GM12878 (cell line): ENCODE results near the gene AADAC. TPM values are rescaled to one million over a fixed set of nuclear protein-coding genes. Genes with fewer than 3 reads are reported as not detected.

Experiments used
- ATAC-seq: fragments of 200-7000 bp; cut with Tn5 transposase; 3 replicates; pipeline ENCODE4 v1.9.1; 2020; ENCODE audit warnings: mild to moderate bottlenecking, moderate library complexity
- BruUV-seq: library from RNA; stranded (reverse); fragments of 400-500 nt; replicated peaks from 2 replicates; lab custom pipeline; 2021; lab: Mats Ljungman, UMichigan
- CTCF ChIA-PET: fragments of 300-600 bp; sonication (Branson Sonifier 250); formaldehyde crosslinking; extraction: SDS; loops from one replicate; lab custom pipeline; 2021; ENCODE audit warnings: inconsistent platforms; lab: Yijun Ruan, JAX
- POLR2A ChIA-PET: fragments of 350-600 bp; formaldehyde crosslinking; extraction: SDS; loops from one replicate; lab custom pipeline; 2021; ENCODE audit warnings: inconsistent platforms; lab: Charles Lee
- RAD21 ChIA-PET: fragments of 300-600 bp; sonication (Branson Sonifier 250); formaldehyde crosslinking; loops from one replicate; lab custom pipeline; 2023; ENCODE audit warnings: antibody characterized with exemption; ENCODE audit not compliant: unreplicated experiment; lab: Charles Lee
- SMC1A ChIA-PET: fragments of 300-600 bp; sonication (Branson Sonifier 250); formaldehyde crosslinking; loops from one replicate; lab custom pipeline; 2023; ENCODE audit not compliant: unreplicated experiment, uncharacterized antibody; lab: Charles Lee
- DNase-seq: peaks from one replicate; pipeline ENCODE4 v3.0.0-alpha.2; 2011; ENCODE audit warnings: low read depth, low spot score
- FAIRE-seq: peaks from 3 replicates; lab custom pipeline; 2011; peaks lifted over from hg19 to GRCh38; lab: Jason Lieb, UNC
- H2AFZ ChIP-seq: 2 replicates; pipeline ENCODE4 v1.6.0; 2011; ENCODE audit warnings: low read depth, low read length, control low read depth; ENCODE audit not compliant: control insufficient read depth
- H3K27ac ChIP-seq: 2 replicates; pipeline ENCODE4 v1.5.1; 2011; ENCODE audit warnings: control low read depth; ENCODE audit not compliant: control insufficient read depth, insufficient read depth
- H3K27me3 ChIP-seq, 2 experiments: replicated peaks in 1 of 2; 2 replicates each; pipeline versions ENCODE4 v1.6.0 to v1.6.1; 2011; ENCODE audit warnings: low read length in 1 of 2; ENCODE audit not compliant: control insufficient read depth in 2 of 2, insufficient read depth in 2 of 2
- H3K36me3 ChIP-seq, 2 experiments: 2 replicates each; pipeline ENCODE4 v1.5.1; 2011; ENCODE audit warnings: low read length in 1 of 2; ENCODE audit not compliant: control insufficient read depth in 2 of 2, insufficient read depth in 2 of 2
- H3K4me1 ChIP-seq: 2 replicates; pipeline ENCODE4 v1.6.1; 2011; ENCODE audit warnings: mild to moderate bottlenecking, low read length, moderate library complexity, mixed read lengths; ENCODE audit not compliant: control insufficient read depth, insufficient read depth
- H3K4me2 ChIP-seq: 2 replicates; pipeline ENCODE4 v1.6.0; 2011; ENCODE audit warnings: control low read depth; ENCODE audit not compliant: control insufficient read depth, insufficient read depth
- H3K4me3 ChIP-seq: fragments of 200-600 bp; sonication (generic); 2 replicates; pipeline ENCODE4 v1.5.1; 2016
- H3K79me2 ChIP-seq: 2 replicates; pipeline ENCODE4 v1.6.0; 2011; ENCODE audit warnings: low read length; ENCODE audit not compliant: control insufficient read depth, insufficient read depth
- H3K9ac ChIP-seq: 2 replicates; pipeline ENCODE4 v1.8.0; 2011; ENCODE audit warnings: low read length, control low read depth, mixed read lengths; ENCODE audit not compliant: control insufficient read depth, insufficient read depth
- H3K9me3 ChIP-seq: replicated peaks from 3 replicates; pipeline ENCODE4 v1.5.1; 2011; ENCODE audit warnings: mild to moderate bottlenecking, low read length; ENCODE audit not compliant: control insufficient read depth, insufficient read depth
- H4K20me1 ChIP-seq: 2 replicates; pipeline ENCODE4 v1.6.0; 2011; ENCODE audit not compliant: control insufficient read depth, insufficient read depth
- CBFB ChIP-seq: IDR thresholded peaks from 2 replicates; pipeline ENCODE4 v1.6.1; 2016; ENCODE audit warnings: antibody characterized with exemption, low read depth
- DPF2 ChIP-seq: fragments of 450-650 bp; IDR thresholded peaks from 2 replicates; pipeline ENCODE4 v1.6.1; 2017; ENCODE audit warnings: mild to moderate bottlenecking
- FOXK2 ChIP-seq: fragments of 450-650 bp; IDR thresholded peaks from 2 replicates; pipeline ENCODE4 v1.6.1; 2017; ENCODE audit warnings: mild to moderate bottlenecking, moderate library complexity
- MTA3 ChIP-seq: IDR thresholded peaks from 2 replicates; pipeline ENCODE4 v1.6.1; 2012; ENCODE audit warnings: low read length, inconsistent platforms, borderline replicate concordance
- MYB ChIP-seq: fragments of 150-350 bp; IDR thresholded peaks from 2 replicates; pipeline ENCODE4 v1.6.1; 2014; ENCODE audit warnings: mild to moderate bottlenecking, low read depth, low read length, borderline replicate concordance
- POLR2AphosphoS2 ChIP-seq: IDR thresholded peaks from 2 replicates; pipeline ENCODE4 v1.6.1; 2011; ENCODE audit warnings: low read depth, mild to moderate bottlenecking, low read length, improper control_type of control experiment, moderate library complexity
- POLR2AphosphoS5 ChIP-seq: IDR thresholded peaks from 2 replicates; pipeline ENCODE4 v1.6.1; 2011; ENCODE audit warnings: mild to moderate bottlenecking, low read length, inconsistent platforms
- SMARCA5 ChIP-seq: fragments of 450-650 bp; IDR thresholded peaks from 2 replicates; pipeline ENCODE4 v1.6.1; 2017; ENCODE audit warnings: mild to moderate bottlenecking
- ZBED1 ChIP-seq: IDR thresholded peaks from 2 replicates; pipeline ENCODE4 v1.6.1; 2016; ENCODE audit warnings: borderline replicate concordance
- WGBS: methylation state at CpG from one replicate; pipeline ENCODE4 v1.1.6; 2016; ENCODE audit warnings: low lambda C conversion rate; ENCODE audit not compliant: insufficient replicate concordance, insufficient coverage; ENCODE audit errors: missing lambda C conversion rate; 5-methylcytosine and 5-hydroxymethylcytosine counted together
- in situ Hi-C: fragments of 300-500 bp; cut with MboI; formaldehyde crosslinking; loops from 9 replicates; pipeline ENCODE4 v1.14.3; 2018; ENCODE audit warnings: mixed read lengths
- intact Hi-C: fragments of 100-400 bp; cut with micrococcal nuclease; formaldehyde crosslinking; loops from one replicate; pipeline ENCODE4 v1.14.2; 2022; ENCODE audit not compliant: unreplicated experiment
- polyA plus RNA-seq, 11 experiments: library from polyadenylated mRNA; depleted of rRNA in 4 of 11; unstranded in 6 of 11; stranded (reverse) in 5 of 11; fragments of >200 nt; fragmentation: Nextera tagmentation in 4 of 11; fragmentation: Illumina TruSeq in 1 of 11; extraction: Ambion mirVana in 4 of 11; extraction: Trizol in 1 of 11; gene quantifications; 1 replicate in 1 of 11; 2 replicates in 10 of 11; pipeline versions ENCODE4 v1.2.1 to v1.2.3, GENCODE V29; 2011 to 2016; ENCODE audit warnings: inconsistent platforms in 2 of 11, missing spikeins in 2 of 11, low read depth in 1 of 11
- total RNA-seq, 4 experiments: library from RNA; depleted of rRNA in 3 of 4; stranded (reverse); fragments of >200 nt in 3 of 4; fragmentation: Illumina TruSeq in 1 of 4; extraction: Trizol in 1 of 4; gene quantifications; 2 replicates each; pipeline versions ENCODE4 v1.2.1 to v1.2.3, GENCODE V29; 2013 to 2021
- TF ChIP-seq, protein P1 (sequence below): fragments of 450-650 bp; IDR thresholded peaks from 2 replicates; pipeline ENCODE4 v1.6.1; 2017; ENCODE audit warnings: mild to moderate bottlenecking

Gene AADAC
- total and polyA plus RNA-seq, 10 of the 15 experiments (the other 5 are each of a cell fraction or from before 2014, with no cell fraction given): 0.13 TPM; not detected in 9

DNA sequence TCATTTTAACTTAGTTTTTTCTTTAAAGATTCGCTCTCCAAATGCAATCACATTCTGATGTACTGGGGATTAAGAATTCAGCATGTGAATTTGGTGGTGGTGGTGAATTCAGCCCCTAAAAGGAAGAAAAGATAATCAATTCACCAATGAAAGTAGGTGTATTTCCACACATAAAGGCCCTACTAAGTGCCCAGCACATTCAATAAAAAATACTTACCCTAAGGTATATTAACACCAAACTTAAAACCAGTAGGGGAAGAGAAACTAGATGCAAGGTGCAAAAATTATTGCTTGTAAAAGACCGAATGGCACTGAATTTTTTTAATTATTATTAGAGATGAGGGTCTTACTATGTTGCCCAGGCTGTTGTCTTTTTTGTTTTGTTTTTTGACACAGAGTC lies 42.7 kb downstream of the AADAC start:
- H3K9me3 ChIP-seq: no peaks in the 10 kb centered on the region
- no peaks in the 10 kb centered on the region for H3K4me1 ChIP-seq
- in situ Hi-C loops: no loop called here
- FAIRE-seq: no peak
- no peak for DNase-seq
- POLR2A ChIA-PET: no interaction called here
- no peaks in the 10 kb centered on the region for H3K36me3 ChIP-seq
- BruUV-seq: no TSS peak
- H3K4me3 ChIP-seq: no peak overlapping the region
- RAD21 ChIA-PET: no interaction called here
- no peaks in the 10 kb centered on the region for H3K27me3 ChIP-seq
- SMC1A ChIA-PET: no interaction called here
- H3K9ac ChIP-seq: no peak overlapping the region
- whole genome bisulfite sequencing: 19% methylated on average over 2 of the region's 2 CpGs
- no peak for TF ChIP-seq FOXK2
- TF ChIP-seq ZBED1: no peak
- no peak for TF ChIP-seq POLR2AphosphoS5
- TF ChIP-seq DPF2: no peak
- no peak for TF ChIP-seq MYB
- no peak for TF ChIP-seq MTA3
- TF ChIP-seq POLR2AphosphoS2: no peak
- TF ChIP-seq, protein P1, sequence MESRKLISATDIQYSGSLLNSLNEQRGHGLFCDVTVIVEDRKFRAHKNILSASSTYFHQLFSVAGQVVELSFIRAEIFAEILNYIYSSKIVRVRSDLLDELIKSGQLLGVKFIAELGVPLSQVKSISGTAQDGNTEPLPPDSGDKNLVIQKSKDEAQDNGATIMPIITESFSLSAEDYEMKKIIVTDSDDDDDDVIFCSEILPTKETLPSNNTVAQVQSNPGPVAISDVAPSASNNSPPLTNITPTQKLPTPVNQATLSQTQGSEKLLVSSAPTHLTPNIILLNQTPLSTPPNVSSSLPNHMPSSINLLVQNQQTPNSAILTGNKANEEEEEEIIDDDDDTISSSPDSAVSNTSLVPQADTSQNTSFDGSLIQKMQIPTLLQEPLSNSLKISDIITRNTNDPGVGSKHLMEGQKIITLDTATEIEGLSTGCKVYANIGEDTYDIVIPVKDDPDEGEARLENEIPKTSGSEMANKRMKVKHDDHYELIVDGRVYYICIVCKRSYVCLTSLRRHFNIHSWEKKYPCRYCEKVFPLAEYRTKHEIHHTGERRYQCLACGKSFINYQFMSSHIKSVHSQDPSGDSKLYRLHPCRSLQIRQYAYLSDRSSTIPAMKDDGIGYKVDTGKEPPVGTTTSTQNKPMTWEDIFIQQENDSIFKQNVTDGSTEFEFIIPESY: no peak
- TF ChIP-seq CBFB: no peak
- no peak for TF ChIP-seq SMARCA5
- TF ChIP-seq, all 136 proteins: peak for 0
- Histone ChIP-seq H2AFZ (no peak overlapping the region), H3K4me2 (no peak overlapping the region), H3K79me2 (no peaks in the 10 kb centered on the region), H4K20me1 (no peaks in the 10 kb centered on the region), H3K27ac (no peak overlapping the region)
- ATAC-seq: no peak
- CTCF ChIA-PET: no interaction called here
- intact Hi-C loops: no loop called here
